PC-3 (cell line): Measurements from ENCODE around the gene SNRPA.

ENCODE experiments used
- CTCF ChIP-seq: fragments of 300-600 bp; sonication (generic); conservative IDR thresholded peaks from 2 replicates; pipeline ENCODE4 v1.5.1; 2017; ENCODE audit warnings: antibody characterized with exemption, low read depth, mild to moderate bottlenecking, low read length
- EZH2 ChIP-seq: fragments of 300-600 bp; sonication (generic); IDR thresholded peaks from one replicate; pipeline ENCODE4 v1.6.1; 2017; ENCODE audit warnings: antibody characterized with exemption, mild to moderate bottlenecking, low read length; ENCODE audit not compliant: unreplicated experiment
- EZH2phosphoT487 ChIP-seq: fragments of 300-600 bp; sonication (generic); IDR thresholded peaks from 2 replicates; pipeline ENCODE4 v1.6.1; 2018; ENCODE audit warnings: mild to moderate bottlenecking, antibody characterized with exemption, low read length, borderline replicate concordance

GRCh38 chr19:40740747-40741146 lies 10.3 kb upstream of the SNRPA start:
- TF ChIP-seq CTCF (no peak), EZH2phosphoT487 (no peak), EZH2 (no peak)
